Tibial nerve (tissue), 4 donors: Measurements from ENCODE around the gene CD80. TPM values are rescaled to one million over a fixed set of nuclear protein-coding genes. Genes with fewer than 3 reads are reported as not detected.

Experiments
- DNase-seq, 2 donors: peaks; one replicate each; pipeline ENCODE4 v3.0.0-alpha.2; 2019; ENCODE audit warnings: low spot score in 2 of 2
- H3K27ac ChIP-seq, 4 donors: fragments of 200-600 bp; sonication (generic) in 3 of 4; one replicate each; pipeline ENCODE4 v1.5.1; 2017 to 2019; ENCODE audit warnings: mild to moderate bottlenecking in 1 of 4
- H3K27me3 ChIP-seq, 2 donors: fragments of 200-600 bp; sonication (generic) in 1 of 2; one replicate each; pipeline versions ENCODE4 v1.5.1 to v1.6.0; 2017 to 2019
- H3K36me3 ChIP-seq, 3 donors: fragments of 200-600 bp; sonication (generic); one replicate each; pipeline ENCODE4 v1.5.1; 2018 to 2019
- H3K4me1 ChIP-seq, 4 donors: fragments of 200-600 bp; sonication (generic) in 3 of 4; one replicate each; pipeline ENCODE4 v1.5.1; 2017 to 2019
- H3K4me3 ChIP-seq, 4 donors: fragments of 200-600 bp; sonication (generic) in 3 of 4; one replicate each; pipeline ENCODE4 v1.5.1; 2017 to 2019; ENCODE audit warnings: mild to moderate bottlenecking in 1 of 4, moderate library complexity in 1 of 4
- H3K9me3 ChIP-seq, 4 donors: fragments of 200-600 bp; sonication (generic) in 3 of 4; one replicate each; pipeline ENCODE4 v1.5.1; 2017 to 2019
- CTCF ChIP-seq, 5 experiments: fragments of 200-600 bp in 3 of 5; fragments of 450-650 bp in 2 of 5; sonication (generic) in 3 of 5; IDR thresholded peaks; one replicate each; pipeline ENCODE4 v1.5.1; 2016 to 2019; ENCODE audit warnings: antibody characterized with exemption in 5 of 5, mild to moderate bottlenecking in 3 of 5, moderate library complexity in 2 of 5
- EP300 ChIP-seq, 2 donors: sonication (generic); formaldehyde crosslinking; IDR thresholded peaks; one replicate each; pipeline ENCODE4 v1.6.1; 2017; ENCODE audit warnings: antibody characterized with exemption in 2 of 2, mild to moderate bottlenecking in 1 of 2
- POLR2A ChIP-seq, 2 donors: fragments of 450-650 bp; IDR thresholded peaks; one replicate each; pipeline ENCODE4 v1.6.1; 2017; ENCODE audit warnings: antibody characterized with exemption in 2 of 2, mild to moderate bottlenecking in 2 of 2, moderate library complexity in 2 of 2
- WGBS, 2 donors: methylation state at CpG; one replicate each; pipeline ENCODE4 v1.1.5; 2018; 5-methylcytosine and 5-hydroxymethylcytosine counted together
- total RNA-seq, 4 donors: library from RNA; depleted of rRNA; stranded (reverse); fragments of >200 nt; gene quantifications; one replicate each; pipeline ENCODE4 v1.1.0, GENCODE V29; 2016

CD80 gene
- total RNA-seq, 4 donors from 2014 or later: not detected

GRCh38 chr3:119527714-119528113 is 31.7 kb downstream of the CD80 start:
- Histone ChIP-seq H3K4me3 (no peak overlapping the region), H3K4me1 (no peaks in the 10 kb centered on the region), H3K36me3 (peaks cover 0 to 20% (median 0%) of the 10 kb centered on the region in 3 donors), H3K27me3 (no peaks in the 10 kb centered on the region), H3K27ac (no peak overlapping the region), H3K9me3 (no peaks in the 10 kb centered on the region)
- TF ChIP-seq POLR2A (IDR thresholded peaks at IDR 0.05): no peak
- TF ChIP-seq EP300 (IDR thresholded peaks at IDR 0.05): no peak
- no peak for TF ChIP-seq CTCF (IDR thresholded peaks at IDR 0.05)
- 96 to 97% methylated on average over 5 of the region's 5 CpGs for whole genome bisulfite sequencing, 2 donors
- no peak for DNase-seq

- no peaks in the 10 kb centered on the region for H3K4me1 ChIP-seq
- H3K9me3 ChIP-seq: no peaks in the 10 kb centered on the region
- peaks cover 0 to 44% (median 0%) of the 10 kb centered on the region in 3 donors for H3K36me3 ChIP-seq
- H3K4me3 ChIP-seq: no peak overlapping the region
- TF ChIP-seq CTCF (IDR thresholded peaks at IDR 0.05): peak in 4 of 5 experiments; percentile 15 to 26 (median 20)
- TF ChIP-seq POLR2A (IDR thresholded peaks at IDR 0.05): no peak
- peak in 1 of 2 donors; percentile 15 for DNase-seq
- WGBS, 2 donors: 69 to 70% methylated on average over 4 of the region's 4 CpGs
- H3K27me3 ChIP-seq: no peaks in the 10 kb centered on the region
- no peak overlapping the region for H3K27ac ChIP-seq
These were observed 34.3 kb downstream of the CD80 start for GRCh38 chr3:119524931-119525662.

DNA sequence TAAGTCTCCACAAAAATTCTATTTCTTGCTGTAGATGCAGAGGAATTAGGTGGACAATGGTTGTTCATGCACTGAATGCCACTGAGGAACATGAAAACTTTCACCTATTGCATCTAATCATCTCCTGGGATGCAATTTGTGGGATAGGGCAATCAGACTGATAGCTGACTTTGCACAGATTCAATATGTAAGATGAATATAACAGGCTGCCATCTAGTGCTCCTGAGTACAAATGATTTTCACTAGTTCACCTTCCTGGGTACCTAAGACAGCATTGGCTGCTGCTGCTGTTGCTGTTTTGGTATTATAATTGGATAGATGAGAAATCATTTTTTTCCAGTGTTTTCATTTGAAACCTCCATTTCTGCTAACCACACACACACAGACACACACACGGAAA is 41.4 kb downstream of the CD80 start:
- WGBS, 2 donors: 97 to 100% methylated on average over 1 of the region's 1 CpG
- peaks cover 3 to 99% (median 15%) of the 10 kb centered on the region in 3 donors for H3K36me3 ChIP-seq
- no peak for TF ChIP-seq POLR2A (IDR thresholded peaks at IDR 0.05)
- TF ChIP-seq CTCF (IDR thresholded peaks at IDR 0.05): no peak
- TF ChIP-seq EP300 (IDR thresholded peaks at IDR 0.05): no peak
- H3K27me3 ChIP-seq: no peaks in the 10 kb centered on the region
- no peaks in the 10 kb centered on the region for H3K9me3 ChIP-seq
- no peaks in the 10 kb centered on the region for H3K4me1 ChIP-seq
- no peak overlapping the region for H3K4me3 ChIP-seq
- no peak overlapping the region for H3K27ac ChIP-seq
- DNase-seq: no peak

- no peaks in the 10 kb centered on the region for H3K4me1 ChIP-seq
- H3K27me3 ChIP-seq: no peaks in the 10 kb centered on the region
- no peak overlapping the region for H3K27ac ChIP-seq
- H3K4me3 ChIP-seq: no peak overlapping the region
- DNase-seq: no peak
- H3K36me3 ChIP-seq: peaks cover 3 to 99% (median 15%) of the 10 kb centered on the region in 3 donors
- H3K9me3 ChIP-seq: no peaks in the 10 kb centered on the region
- TF ChIP-seq EP300 (IDR thresholded peaks at IDR 0.05): no peak
- TF ChIP-seq CTCF (IDR thresholded peaks at IDR 0.05): no peak
- TF ChIP-seq POLR2A (IDR thresholded peaks at IDR 0.05): no peak
- WGBS, 2 donors: 86 to 94% methylated on average over 2 of the region's 2 CpGs
These were observed 42.3 kb downstream of the CD80 start for GRCh38 chr3:119517112-119517511.

GRCh38 chr3:119514637-119515036 is 44.8 kb downstream of the CD80 start:
- no peak overlapping the region for H3K27ac ChIP-seq

More at GRCh38 chr3:119514637-119515036, 44.8 kb downstream of the CD80 start:
- TF ChIP-seq EP300 (IDR thresholded peaks at IDR 0.05) (no peak), CTCF (IDR thresholded peaks at IDR 0.05) (no peak), POLR2A (IDR thresholded peaks at IDR 0.05) (no peak)
- H3K9me3 ChIP-seq: no peaks in the 10 kb centered on the region
- H3K27me3 ChIP-seq: no peaks in the 10 kb centered on the region
- H3K36me3 ChIP-seq: peaks cover 3 to 92% (median 15%) of the 10 kb centered on the region in 3 donors
- no peaks in the 10 kb centered on the region for H3K4me1 ChIP-seq
- WGBS, 2 donors: 97 to 100% methylated on average over 2 of the region's 2 CpGs
- no peak for DNase-seq
- no peak overlapping the region for H3K4me3 ChIP-seq
